ENCODE results near the gene UBE2E2. TPM values are rescaled to one million over a fixed set of nuclear protein-coding genes. Genes with fewer than 3 reads are reported as not detected.
"Not testable (repeated sequence)": the region's sequence is repeated elsewhere in the genome, so short reads cannot be mapped to it uniquely, and the experiment has no call there.

UBE2E2 gene
- 34.0 and 61.3 TPM in 2 replicates for total RNA-seq

GRCh38 chr3:23202921-23203707 is at the start of gene UBE2E2:
Gene UBE2E2, plus strand, starts transcription at chr3:23203327.
- peak; percentile 9 for DNase-seq (ENCODE audit: low read depth)

- DNase-seq (ENCODE audit: low read depth), result no peak
Measured at GRCh38 chr3:23153436-23153835, 49.7 kb upstream of the UBE2E2 start.

- DNase-seq (ENCODE audit: low read depth), result no peak
Measured at GRCh38 chr3:23157331-23157730, 45.8 kb upstream of the UBE2E2 start.

DNA sequence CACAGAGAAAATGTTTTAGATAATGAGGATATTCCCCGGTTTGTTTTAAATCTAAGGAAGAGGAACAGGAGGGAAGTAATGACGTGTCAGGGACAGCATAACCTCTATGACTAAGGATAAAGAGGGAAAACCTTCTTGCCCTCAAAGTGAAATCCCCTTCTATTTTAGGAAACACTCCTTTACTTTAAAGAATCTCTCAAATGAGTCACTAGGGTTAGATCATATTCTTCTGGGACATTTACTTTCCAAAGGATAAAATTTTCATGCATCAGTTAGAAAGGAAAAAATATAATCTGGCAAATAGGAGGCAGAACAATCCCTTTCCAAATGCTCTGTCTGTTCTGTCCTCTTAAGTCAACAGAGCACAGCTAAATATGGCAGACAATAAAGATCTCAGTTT is 43.2 kb upstream of the UBE2E2 start:
- peak; percentile 95 for DNase-seq (ENCODE audit: low read depth)

DNA sequence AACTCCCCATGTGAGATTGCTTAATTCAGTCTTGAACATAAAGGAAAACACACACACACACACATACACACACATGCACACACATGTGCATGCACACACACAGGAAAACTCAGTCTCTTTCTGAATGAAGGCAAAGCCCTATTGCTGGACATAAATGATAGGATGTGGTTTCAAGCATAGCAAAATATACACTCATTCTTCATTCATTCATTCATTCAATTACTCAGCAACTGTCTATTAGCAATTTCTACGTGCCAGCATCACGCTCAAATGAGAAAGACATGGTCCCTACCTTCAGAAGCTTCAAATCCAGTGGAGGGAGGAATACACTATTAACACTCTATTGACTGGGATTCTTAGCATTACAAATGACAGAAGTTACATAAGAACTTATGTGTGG is 41.8 kb upstream of the UBE2E2 start:
- peak; percentile 32 for DNase-seq (ENCODE audit: low read depth)

GRCh38 chr3:23161896-23162570 is 41.1 kb upstream of the UBE2E2 start:
- DNase-seq (ENCODE audit: low read depth), result peak; percentile 38

DNA sequence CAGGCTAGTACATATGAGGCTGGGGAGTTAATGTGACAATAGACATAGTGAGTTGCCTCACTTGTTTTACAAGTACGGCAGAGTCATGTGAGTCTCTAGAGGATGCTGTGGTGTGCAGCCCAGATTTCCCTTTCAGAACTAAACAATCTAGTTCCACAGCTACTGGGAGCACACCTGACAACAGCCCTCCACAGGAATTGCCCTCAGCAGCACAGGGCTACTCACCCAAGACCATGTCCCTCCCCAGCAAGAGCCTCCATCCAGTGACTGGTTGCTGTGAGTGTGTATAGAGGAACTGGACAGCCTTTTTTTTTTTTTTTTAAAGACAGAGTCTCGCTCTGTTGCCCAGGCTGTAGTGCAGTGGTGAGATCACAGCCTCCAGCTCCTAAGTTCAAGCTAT is 40.2 kb upstream of the UBE2E2 start:
- DNase-seq (ENCODE audit: low read depth), result peak; percentile 21

GRCh38 chr3:23164746-23165145 is 38.4 kb upstream of the UBE2E2 start:
- DNase-seq (ENCODE audit: low read depth), result no peak

- no peak for DNase-seq (ENCODE audit: low read depth)
Measured at GRCh38 chr3:23165571-23165970, 37.6 kb upstream of the UBE2E2 start.

DNA sequence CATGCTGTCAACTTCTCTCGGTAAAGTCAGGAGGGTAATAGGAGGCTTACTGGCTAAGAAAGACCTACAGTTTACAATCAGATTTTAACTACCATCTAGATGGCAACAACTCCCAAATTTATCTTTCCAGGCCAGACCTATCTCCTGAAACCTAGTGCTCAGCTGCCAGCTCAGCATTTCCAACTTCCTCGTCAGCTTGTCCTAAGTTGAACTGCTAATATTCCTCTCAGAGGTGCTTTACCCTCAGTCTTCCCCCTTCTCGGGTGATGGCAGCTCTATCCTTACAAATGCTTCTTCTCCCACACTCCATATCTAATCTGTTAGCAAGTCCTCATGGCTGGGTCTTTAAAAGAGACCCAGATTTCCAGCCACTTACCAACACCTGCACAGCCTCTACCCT is 36.9 kb upstream of the UBE2E2 start:
- DNase-seq (ENCODE audit: low read depth), result no peak

DNA sequence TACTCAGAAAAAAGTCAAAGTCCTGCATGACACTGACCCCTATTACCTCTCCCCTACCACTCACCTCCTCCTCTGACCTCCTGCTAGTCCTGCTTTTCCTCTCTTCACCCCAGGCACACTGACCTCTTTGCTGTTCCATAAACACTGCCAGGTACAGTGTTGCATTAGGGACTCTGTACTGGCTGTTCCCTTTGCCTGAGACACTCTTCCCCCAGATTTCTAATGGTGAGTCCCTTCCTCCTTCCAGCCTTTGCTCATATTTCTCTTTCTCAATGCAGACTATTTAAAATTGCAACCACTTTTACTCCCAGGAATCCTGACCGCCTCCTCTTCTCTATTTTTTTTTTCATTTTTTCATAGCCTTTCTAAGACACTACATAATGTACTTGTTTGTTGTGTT is 36.3 kb upstream of the UBE2E2 start:
- DNase-seq (ENCODE audit: low read depth), result no peak

DNA sequence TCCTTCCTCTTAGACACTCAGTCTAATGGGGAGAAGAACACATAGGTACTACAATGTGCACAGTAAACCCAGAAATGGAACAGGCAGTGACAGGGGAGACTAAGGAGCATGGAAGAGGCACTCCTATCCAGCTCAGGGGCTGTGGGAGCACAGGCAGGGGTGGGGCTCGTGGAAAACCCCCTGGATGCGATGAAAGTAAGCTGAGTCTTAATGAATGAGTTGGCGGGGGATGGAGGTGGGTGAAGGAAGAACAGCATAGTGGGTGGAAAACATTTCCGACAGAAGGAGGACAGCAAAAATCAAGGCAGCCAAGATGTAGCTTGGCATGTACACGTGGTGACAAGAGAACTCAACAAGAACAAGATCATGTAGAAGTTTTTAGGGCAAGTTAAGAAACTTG is 33.6 kb upstream of the UBE2E2 start:
- DNase-seq (ENCODE audit: low read depth), result no peak

GRCh38 chr3:23170291-23170690 is 32.8 kb upstream of the UBE2E2 start:
- DNase-seq (ENCODE audit: low read depth), result peak; percentile 55

- peak; percentile 29 for DNase-seq (ENCODE audit: low read depth)
Measured at GRCh38 chr3:23172059-23172458, 31.1 kb upstream of the UBE2E2 start.

- DNase-seq (ENCODE audit: low read depth), result no peak
Measured at GRCh38 chr3:23174426-23175039, 28.6 kb upstream of the UBE2E2 start.

GRCh38 chr3:23175341-23176083 is 27.6 kb upstream of the UBE2E2 start:
- peak; percentile 89 for DNase-seq (ENCODE audit: low read depth)

DNA sequence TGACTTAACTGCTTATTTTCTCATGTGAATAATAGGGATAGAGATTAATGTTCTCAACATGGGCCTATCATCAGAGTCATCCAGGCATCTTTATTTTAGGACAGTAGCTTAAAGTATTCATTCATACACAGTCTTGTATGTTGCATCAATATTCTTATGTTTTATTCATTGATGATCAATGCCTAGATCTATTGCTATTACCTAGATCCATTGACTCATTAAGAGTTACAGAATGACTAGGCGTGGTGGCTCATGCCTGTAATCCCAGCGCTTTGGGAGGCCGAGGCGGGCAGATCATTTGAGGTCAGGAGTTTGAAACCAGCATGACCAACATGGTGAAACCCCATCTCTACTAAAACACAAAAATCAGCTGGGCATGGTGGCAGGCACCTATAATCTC is 26.3 kb upstream of the UBE2E2 start:
- DNase-seq (ENCODE audit: low read depth), result not testable (repeated sequence)

- DNase-seq (ENCODE audit: low read depth), result no peak
Measured at GRCh38 chr3:23182996-23183513, 20.1 kb upstream of the UBE2E2 start.

DNA sequence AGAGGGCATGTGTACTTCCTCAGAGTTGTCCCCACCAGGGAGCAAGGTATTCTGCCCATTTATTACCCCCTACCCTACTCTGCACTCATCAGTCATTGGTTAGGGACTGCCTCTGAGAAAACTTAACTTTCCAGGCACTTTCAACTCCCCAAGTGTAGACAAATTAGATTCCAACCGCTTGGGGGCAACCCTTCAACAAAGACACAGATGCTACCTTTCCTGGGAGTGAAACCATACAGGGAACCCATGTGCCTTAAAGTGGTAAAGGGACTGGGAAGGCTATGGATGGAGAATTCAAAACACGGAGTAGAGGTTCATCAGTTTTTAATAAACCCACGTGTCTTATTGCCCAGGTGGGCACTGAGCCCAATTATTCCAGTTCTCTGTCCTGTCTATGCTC is 19.4 kb upstream of the UBE2E2 start:
- peak; percentile 59 for DNase-seq (ENCODE audit: low read depth)

- no peak for DNase-seq (ENCODE audit: low read depth)
Measured at GRCh38 chr3:23185861-23186260, 17.3 kb upstream of the UBE2E2 start.

- DNase-seq (ENCODE audit: low read depth), result no peak
Measured at GRCh38 chr3:23189187-23189586, 13.9 kb upstream of the UBE2E2 start.

- DNase-seq (ENCODE audit: low read depth), result no peak
Measured at GRCh38 chr3:23192816-23193215, 10.3 kb upstream of the UBE2E2 start.

All from renal cortical epithelial cell (primary cell).